ENCODE results near the gene FYCO1. TPM values are rescaled to one million over a fixed set of nuclear protein-coding genes. Genes with fewer than 3 reads are reported as not detected.

The FYCO1 gene
- total and polyA plus RNA-seq, 2 experiments from 2014 or later, result 8.1 to 27.5 TPM

GRCh38 chr3:45946875-45947274 lies 48.7 kb downstream of the FYCO1 start:
- no peak for TF ChIP-seq CTCF (IDR thresholded peaks at IDR 0.05; ENCODE audit: low read depth, low read length)
- Histone ChIP-seq H3K4me3 (no peak overlapping the region), H3K4me1 (ENCODE audit: low read depth) (peaks cover 5% of the 10 kb centered on the region), H3K9me3 (ENCODE audit: low read depth) (no peaks in the 10 kb centered on the region), H3K36me3 (peaks cover 8% of the 10 kb centered on the region), H3K27me3 (no peaks in the 10 kb centered on the region), H3K27ac (no peak overlapping the region)
- no peak for DNase-seq (ENCODE audit: low read depth in 1 of 2, low spot score in 1 of 2)

GRCh38 chr3:45946307-45946706 lies 49.3 kb downstream of the FYCO1 start:
- Histone ChIP-seq H3K9me3 (ENCODE audit: low read depth) (no peaks in the 10 kb centered on the region), H3K4me1 (ENCODE audit: low read depth) (peaks cover 5% of the 10 kb centered on the region), H3K27ac (no peak overlapping the region), H3K4me3 (no peak overlapping the region), H3K27me3 (no peaks in the 10 kb centered on the region), H3K36me3 (peaks cover 5% of the 10 kb centered on the region)
- DNase-seq (ENCODE audit: low read depth in 1 of 2, low spot score in 1 of 2), result no peak
- no peak for TF ChIP-seq CTCF (IDR thresholded peaks at IDR 0.05; ENCODE audit: low read depth, low read length)

GRCh38 chr3:45944830-45945620 lies 50.6 kb downstream of the FYCO1 start:
- Histone ChIP-seq H3K4me1 (ENCODE audit: low read depth) (peaks cover 12% of the 10 kb centered on the region), H3K27me3 (no peaks in the 10 kb centered on the region), H3K27ac (no peak overlapping the region), H3K36me3 (peaks cover 5% of the 10 kb centered on the region), H3K4me3 (no peak overlapping the region), H3K9me3 (ENCODE audit: low read depth) (no peaks in the 10 kb centered on the region)
- no peak for TF ChIP-seq CTCF (IDR thresholded peaks at IDR 0.05; ENCODE audit: low read depth, low read length)
- DNase-seq (ENCODE audit: low read depth in 1 of 2, low spot score in 1 of 2), result no peak

- peak within 1 kb of the TSS; percentile 69 for H3K27ac ChIP-seq
- no peak for TF ChIP-seq CTCF (IDR thresholded peaks at IDR 0.05; ENCODE audit: low read depth, low read length)
- H3K36me3 ChIP-seq, result no peaks in the 10 kb centered on the region
- H3K27me3 ChIP-seq, result no peaks in the 10 kb centered on the region
- no peaks in the 10 kb centered on the region for H3K9me3 ChIP-seq (ENCODE audit: low read depth)
- no peak within 1 kb of the TSS for H3K4me3 ChIP-seq
- no peak for DNase-seq (ENCODE audit: low read depth in 1 of 2, low spot score in 1 of 2)
- H3K4me1 ChIP-seq (ENCODE audit: low read depth), result peaks cover 23% of the 10 kb centered on the region
Measured at GRCh38 chr3:45943207-45943846, 52.3 kb downstream of the FYCO1 start, which contains the start of gene CXCR6. Gene CXCR6, plus strand, starts transcription at chr3:45943464. Its CDS starts 3,018 bp downstream, at chr3:45946482.

GRCh38 chr3:45942051-45942825 lies 53.4 kb downstream of the FYCO1 start:
- Histone ChIP-seq H3K9me3 (ENCODE audit: low read depth) (no peaks in the 10 kb centered on the region), H3K36me3 (no peaks in the 10 kb centered on the region), H3K4me1 (ENCODE audit: low read depth) (peaks cover 23% of the 10 kb centered on the region), H3K27ac (peak overlapping the region; percentile 69), H3K27me3 (no peaks in the 10 kb centered on the region), H3K4me3 (no peak overlapping the region)
- DNase-seq (ENCODE audit: low read depth in 1 of 2, low spot score in 1 of 2), result peak in 1 of 2 donors; percentile 27
- TF ChIP-seq CTCF (IDR thresholded peaks at IDR 0.05; ENCODE audit: low read depth, low read length), result no peak

Data from cardiac muscle cell (in vitro differentiated cells and primary cell).